Measurements from ENCODE around the gene RFFL.
"Not testable (repeated sequence)": the region's sequence is repeated elsewhere in the genome, so short reads cannot be mapped to it uniquely, and the experiment has no call there.

The RFFL gene

GRCh38 chr17:35000965-35001364 lies 62.5 kb downstream of the RFFL start:
- not testable (repeated sequence) for DNase-seq

GRCh38 chr17:34999456-34999855 lies 64.1 kb downstream of the RFFL start:
- no peak for DNase-seq

- peak; percentile 61 for DNase-seq
Observed at GRCh38 chr17:34998205-34998604, 65.3 kb downstream of the RFFL start.

- no peak for DNase-seq
Observed at GRCh38 chr17:34997355-34997862, 66.1 kb downstream of the RFFL start.

GRCh38 chr17:34996422-34997285 lies 66.9 kb downstream of the RFFL start:
- DNase-seq, result no peak

GRCh38 chr17:34993031-34993430 lies 70.5 kb downstream of the RFFL start:
- DNase-seq, result no peak

- no peak for DNase-seq
Observed at GRCh38 chr17:34991606-34992005, 71.9 kb downstream of the RFFL start.

- no peak for DNase-seq
Observed at GRCh38 chr17:34990921-34991365, 72.6 kb downstream of the RFFL start.

GRCh38 chr17:34989473-34989872 lies 74.0 kb downstream of the RFFL start:
- no peak for DNase-seq

GRCh38 chr17:34988644-34989043 lies 74.9 kb downstream of the RFFL start:
- no peak for DNase-seq

GRCh38 chr17:34987232-34987631 lies 76.3 kb downstream of the RFFL start:
- no peak for DNase-seq

- DNase-seq, result no peak
Observed at GRCh38 chr17:34981538-34982241, 81.8 kb downstream of the RFFL start.

GRCh38 chr17:34980681-34981537 lies 82.6 kb downstream of the RFFL start:
- peak; percentile 80 for DNase-seq

GRCh38 chr17:34980353-34980680 lies 83.2 kb downstream of the RFFL start, which contains the start of gene LIG3:
Gene LIG3 (plus strand): TSS chr17:34980512. CDS start chr17:34983006, 2,494 bp downstream.
- peak; percentile 89 for DNase-seq

GRCh38 chr17:34979650-34980352 lies 83.7 kb downstream of the RFFL start:
- no peak for DNase-seq

- no peak for DNase-seq
Observed at GRCh38 chr17:34979153-34979552, 84.4 kb downstream of the RFFL start.

- no peak for DNase-seq
Observed at GRCh38 chr17:34974794-34975785, 88.4 kb downstream of the RFFL start.

GRCh38 chr17:34974179-34974578 lies 89.3 kb downstream of the RFFL start:
- DNase-seq, result no peak

GRCh38 chr17:34961093-34961911 lies 102.2 kb downstream of the RFFL start, which contains the start of the genes CCT6B and ZNF830:
Gene CCT6B (minus strand): TSS chr17:34961460. CDS start chr17:34961393, 67 bp downstream.
Gene ZNF830 (plus strand): TSS chr17:34961540. CDS start chr17:34961567, 27 bp downstream.
- peak; percentile 87 for DNase-seq

GRCh38 chr17:34958438-34958837 lies 105.1 kb downstream of the RFFL start:
- no peak for DNase-seq
